GM19239 (cell line): ENCODE measurements around the gene YIPF3.
A peak's percentile ranks its signal among the peaks of the same experiment; 100 is the strongest.

ENCODE experiments used
- DNase-seq: peaks from one replicate; pipeline ENCODE4 v3.0.0; 2011; ENCODE audit warnings: low spot score; ENCODE audit not compliant: insufficient read length
- FAIRE-seq: peaks from 2 replicates; lab custom pipeline; 2011; peaks lifted over from hg19 to GRCh38; lab: Jason Lieb, UNC

The YIPF3 gene

GRCh38 chr6:43494321-43494720 is 22.4 kb downstream of the YIPF3 start:
- no peak for DNase-seq
- FAIRE-seq: no peak

GRCh38 chr6:43493833-43494232 is 22.9 kb downstream of the YIPF3 start:
- DNase-seq (no peak), FAIRE-seq (no peak)

DNA sequence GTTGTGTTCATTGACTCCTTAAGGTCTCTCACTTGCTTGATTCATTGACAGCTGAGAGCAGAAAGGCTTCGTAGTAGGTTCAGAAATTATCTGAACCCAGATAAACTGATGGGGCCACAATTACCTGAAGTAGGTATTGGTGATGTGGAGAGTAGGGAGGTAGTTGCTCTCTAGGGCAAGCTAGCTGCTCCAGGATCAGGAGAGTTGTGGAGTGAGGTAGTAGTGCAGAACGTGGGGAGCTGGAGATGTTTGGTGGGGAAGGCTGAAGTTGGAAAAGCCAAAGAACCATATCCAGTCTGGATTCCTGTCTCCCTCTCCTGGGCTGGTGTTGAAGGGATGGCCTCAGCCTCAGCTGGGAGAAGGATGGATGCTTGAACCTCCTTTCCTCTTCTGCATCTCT is 23.5 kb downstream of the YIPF3 start:
- no peak for DNase-seq
- no peak for FAIRE-seq

DNA sequence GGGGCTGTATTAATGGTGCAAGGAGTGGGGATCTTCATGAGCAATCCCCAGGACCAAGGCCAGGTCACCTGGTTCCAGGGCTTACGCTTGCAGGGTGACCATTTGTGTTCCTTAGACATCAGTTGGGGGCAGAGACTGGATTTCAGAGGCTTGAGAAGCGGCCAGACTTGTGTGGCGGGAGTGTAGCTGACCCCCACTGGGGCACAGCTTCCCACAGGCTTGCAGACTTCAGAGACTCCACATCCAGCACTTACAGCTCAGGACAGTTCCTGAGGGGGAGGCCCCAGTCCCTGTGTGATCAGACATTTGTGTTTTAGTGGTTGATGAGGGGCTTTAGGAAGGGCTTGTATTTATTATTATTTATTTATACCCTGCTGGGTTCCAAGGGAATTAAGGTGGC is 24.1 kb downstream of the YIPF3 start:
- DNase-seq (no peak), FAIRE-seq (no peak)

DNA sequence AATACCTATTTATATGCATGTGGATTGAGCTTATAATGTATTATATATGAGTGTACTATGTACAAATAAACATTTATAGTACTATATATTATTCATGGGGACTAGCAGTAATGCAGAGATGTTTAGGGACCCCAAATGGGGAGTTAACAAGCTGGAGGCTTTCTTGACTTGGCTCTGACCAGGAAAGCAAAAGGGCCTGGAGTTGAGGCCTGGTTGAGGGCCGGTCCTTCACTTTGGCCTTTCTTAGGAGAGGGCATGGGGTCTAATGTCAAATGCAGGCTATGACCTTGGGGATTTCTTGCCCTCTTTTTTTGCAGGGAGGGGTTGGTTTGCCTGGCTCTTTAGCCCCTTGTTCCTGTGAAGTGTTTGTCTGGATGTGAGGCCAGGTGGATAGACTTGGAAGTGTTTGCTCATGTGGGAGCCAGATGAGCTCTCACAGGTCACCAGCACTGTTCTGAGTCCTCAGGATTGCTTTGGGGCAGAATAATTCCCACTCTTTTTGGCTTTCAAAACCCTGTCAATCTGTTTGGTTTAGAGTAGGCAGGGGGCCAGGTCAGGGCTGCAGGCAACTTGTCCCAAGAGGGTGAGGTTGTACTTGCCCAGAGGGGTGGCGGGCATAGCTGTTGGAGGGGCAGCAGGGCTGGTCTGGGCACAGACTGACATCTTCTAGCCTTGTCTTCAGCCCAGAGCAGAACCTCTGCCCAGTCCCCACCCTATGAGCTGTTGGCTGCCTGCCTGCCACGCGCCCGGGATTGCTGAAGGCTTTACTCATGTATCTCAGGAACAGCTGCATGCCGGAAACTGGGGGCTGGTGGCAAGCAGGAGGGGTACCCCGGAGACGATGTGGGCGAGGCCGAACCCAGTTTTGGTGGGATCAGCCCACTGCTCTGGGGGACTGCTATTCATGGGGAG is 24.7 kb downstream of the YIPF3 start:
- DNase-seq (no peak), FAIRE-seq (no peak)

DNA sequence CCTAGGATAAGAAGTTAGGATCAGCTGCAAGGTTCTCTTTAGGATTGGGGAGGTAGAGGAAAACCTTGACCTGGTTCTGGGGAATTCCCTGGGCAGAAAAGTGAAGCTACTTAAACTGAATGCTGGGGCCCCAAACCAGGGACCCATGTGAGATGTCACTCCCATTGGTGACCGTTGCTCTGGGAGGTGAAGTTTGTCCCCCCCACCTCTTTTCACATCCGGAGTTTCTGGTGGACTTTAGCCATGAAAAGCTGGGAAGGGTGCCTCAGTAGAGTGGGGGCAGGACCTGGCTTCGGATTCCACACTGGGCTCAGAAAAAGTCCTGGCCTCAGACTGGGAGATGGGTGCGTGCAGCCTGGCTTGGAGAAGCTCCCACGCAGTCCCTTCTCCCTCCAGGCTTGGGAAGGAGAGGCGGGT is 26.2 kb downstream of the YIPF3 start:
- FAIRE-seq (no peak), DNase-seq (no peak)

DNA sequence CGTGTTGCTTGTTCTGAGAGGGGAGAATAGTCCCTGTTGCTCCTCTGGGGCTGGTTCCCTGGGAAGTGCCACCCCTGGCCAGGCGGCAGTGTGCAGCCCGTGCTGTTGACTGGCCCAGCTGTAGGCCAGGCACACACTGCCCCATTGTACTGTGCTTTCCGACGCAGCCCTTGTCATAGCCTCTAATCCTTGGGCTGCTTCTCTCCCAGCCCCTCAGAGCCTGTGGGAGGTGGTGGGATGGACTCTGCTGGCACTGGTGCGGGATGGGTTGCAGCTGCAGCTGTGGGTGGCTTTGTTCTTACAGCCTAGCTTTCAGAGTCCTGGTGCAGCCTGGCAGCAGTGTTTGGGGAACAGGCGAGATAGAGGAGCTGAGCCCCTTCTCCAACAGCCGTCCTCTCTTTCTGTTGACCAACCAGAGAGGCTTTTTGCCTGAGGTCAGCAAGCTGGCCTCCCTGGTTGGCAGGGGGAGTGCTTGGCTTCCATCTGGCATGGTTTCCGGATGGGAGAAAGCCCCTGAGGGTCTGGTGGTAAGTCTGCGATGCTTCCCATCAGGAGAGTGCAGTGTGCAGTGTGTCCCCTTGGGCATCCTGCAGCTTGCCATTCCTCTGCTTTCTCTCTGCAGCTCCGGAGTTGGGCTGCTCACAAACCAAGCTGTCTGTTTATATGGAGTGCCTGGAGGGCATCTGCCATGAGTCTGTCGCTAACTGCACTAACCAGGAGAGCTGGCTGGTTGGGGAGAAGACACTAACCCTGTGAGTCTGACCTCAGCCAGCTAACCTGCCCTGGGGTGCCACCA is 27.3 kb downstream of the YIPF3 start:
- FAIRE-seq: no peak
- DNase-seq: no peak

GRCh38 chr6:43488667-43489276 is 28.0 kb downstream of the YIPF3 start:
- FAIRE-seq (no peak), DNase-seq (no peak)

DNA sequence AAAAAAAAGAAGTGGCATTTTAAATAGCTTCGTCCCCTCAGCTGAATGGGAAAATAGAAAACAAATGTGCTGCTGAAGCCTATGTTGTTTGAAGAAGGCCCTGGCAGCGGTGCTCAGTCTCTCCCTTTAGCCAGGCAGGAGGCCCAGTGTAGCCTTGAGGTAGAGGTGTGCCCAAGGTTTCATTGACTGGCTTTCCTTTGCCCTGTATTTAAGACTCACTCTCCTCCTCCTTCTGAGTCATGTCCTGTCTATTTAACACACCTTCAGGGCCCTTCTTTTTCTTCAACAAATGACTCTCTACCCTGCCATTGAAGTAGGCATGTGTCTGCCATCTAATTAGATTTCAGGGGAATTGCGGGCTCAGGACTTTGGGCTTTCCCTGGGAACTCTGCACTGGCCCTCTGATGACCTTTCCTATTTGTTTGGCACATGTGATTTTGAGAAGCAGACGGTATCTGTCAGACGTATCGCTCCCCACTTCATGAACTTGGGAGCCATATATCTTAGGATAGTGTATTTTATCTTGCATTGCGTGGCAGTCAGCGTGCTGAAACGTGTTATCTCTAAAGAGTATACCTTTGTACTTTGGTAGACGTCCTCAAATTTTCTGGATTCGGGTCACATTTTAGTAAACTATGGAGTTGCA is 35.0 kb downstream of the YIPF3 start:
- DNase-seq: no peak
- no peak for FAIRE-seq

DNA sequence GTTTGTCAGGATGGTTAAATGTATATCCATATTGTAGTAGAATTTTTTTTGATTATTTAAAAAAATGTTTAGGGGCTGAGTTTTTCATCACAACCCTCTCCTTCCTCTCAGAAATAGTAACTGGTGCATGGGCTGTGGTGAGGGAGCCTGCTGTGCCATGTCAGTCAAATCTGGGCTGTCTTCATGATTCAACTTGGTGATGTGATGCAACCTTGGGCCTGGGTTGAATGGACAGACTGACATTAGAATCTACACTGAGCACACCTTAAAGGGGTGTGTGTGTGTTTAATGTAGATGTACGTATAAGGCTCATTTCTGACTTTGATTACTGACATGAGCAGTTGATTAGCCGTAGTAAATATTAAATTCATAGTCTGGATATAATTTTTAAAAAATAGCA is 35.7 kb downstream of the YIPF3 start:
- FAIRE-seq (no peak), DNase-seq (no peak)

GRCh38 chr6:43478008-43478372 is 38.7 kb downstream of the YIPF3 start:
- FAIRE-seq (peak; percentile 48), DNase-seq (no peak)

GRCh38 chr6:43477235-43478007 is 39.3 kb downstream of the YIPF3 start, which contains the start of gene TJAP1:
TJAP1 (plus strand) TSS chr6:43477570; CDS start chr6:43499002, 21,432 bp downstream.
- peak; percentile 90 for FAIRE-seq
- peak; percentile 87 for DNase-seq

DNA sequence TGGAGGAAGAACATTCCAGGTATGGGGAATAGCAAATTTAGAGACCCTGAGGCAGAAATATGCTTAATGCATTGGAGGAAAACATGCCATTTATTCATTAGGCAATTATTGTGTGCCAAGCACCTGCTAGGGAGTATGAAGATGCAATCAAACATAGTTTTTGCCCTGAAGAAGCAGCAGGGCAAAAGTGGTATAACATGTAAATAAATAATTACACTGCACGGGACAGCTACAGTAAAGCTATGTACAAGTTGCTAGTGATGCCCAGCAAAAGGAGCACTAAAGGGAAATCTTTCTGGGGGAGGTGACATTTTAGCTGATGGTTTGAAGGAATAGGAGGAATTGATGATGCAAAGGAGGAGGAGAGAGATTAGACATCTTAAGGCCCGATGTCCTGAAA is 40.0 kb downstream of the YIPF3 start:
- DNase-seq (no peak), FAIRE-seq (no peak)

- FAIRE-seq (no peak), DNase-seq (no peak)
Observed at GRCh38 chr6:43475516-43475915, 41.2 kb downstream of the YIPF3 start.

GRCh38 chr6:43472515-43472914 is 44.2 kb downstream of the YIPF3 start:
- DNase-seq: no peak
- no peak for FAIRE-seq

DNA sequence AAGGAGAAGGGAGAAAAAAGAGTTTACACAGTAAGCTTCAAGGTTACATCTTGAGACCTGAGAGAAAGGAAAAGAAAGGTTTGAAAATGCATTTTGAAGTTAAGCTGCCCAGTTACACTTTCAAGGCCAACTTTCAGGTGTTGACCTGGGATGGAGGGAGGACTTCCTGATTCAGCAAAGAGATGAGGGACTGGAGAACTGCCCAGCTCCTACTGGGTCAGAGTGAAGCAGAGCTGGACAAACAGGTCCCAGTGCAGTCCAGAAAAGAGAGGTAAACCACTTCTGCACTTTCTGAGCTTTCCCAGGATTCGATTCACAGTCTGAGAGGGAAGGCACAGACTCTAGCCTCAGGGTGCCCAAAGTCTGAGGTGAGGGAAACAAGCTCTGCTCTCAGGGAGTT is 45.3 kb downstream of the YIPF3 start:
- FAIRE-seq: no peak
- DNase-seq: no peak

DNA sequence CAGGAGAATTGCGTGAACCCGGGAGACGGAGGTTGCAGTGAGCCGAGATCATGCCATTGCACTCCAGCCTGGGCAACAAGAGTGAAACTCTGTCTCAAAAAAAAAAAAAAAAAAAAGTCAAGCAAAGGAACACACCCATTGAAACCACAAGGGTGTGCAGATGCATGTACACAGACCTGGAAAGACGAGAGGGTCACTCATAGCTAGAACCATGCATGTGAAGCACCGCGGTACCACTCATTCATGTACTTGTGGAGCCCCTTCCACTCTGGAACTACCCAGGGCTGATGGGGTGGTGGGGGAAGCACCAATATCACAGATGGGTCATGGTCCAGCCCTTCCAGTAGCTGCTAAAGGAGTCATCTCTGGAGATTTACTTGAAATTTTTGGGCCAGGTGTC is 46.8 kb downstream of the YIPF3 start:
- DNase-seq (no peak), FAIRE-seq (no peak)

DNA sequence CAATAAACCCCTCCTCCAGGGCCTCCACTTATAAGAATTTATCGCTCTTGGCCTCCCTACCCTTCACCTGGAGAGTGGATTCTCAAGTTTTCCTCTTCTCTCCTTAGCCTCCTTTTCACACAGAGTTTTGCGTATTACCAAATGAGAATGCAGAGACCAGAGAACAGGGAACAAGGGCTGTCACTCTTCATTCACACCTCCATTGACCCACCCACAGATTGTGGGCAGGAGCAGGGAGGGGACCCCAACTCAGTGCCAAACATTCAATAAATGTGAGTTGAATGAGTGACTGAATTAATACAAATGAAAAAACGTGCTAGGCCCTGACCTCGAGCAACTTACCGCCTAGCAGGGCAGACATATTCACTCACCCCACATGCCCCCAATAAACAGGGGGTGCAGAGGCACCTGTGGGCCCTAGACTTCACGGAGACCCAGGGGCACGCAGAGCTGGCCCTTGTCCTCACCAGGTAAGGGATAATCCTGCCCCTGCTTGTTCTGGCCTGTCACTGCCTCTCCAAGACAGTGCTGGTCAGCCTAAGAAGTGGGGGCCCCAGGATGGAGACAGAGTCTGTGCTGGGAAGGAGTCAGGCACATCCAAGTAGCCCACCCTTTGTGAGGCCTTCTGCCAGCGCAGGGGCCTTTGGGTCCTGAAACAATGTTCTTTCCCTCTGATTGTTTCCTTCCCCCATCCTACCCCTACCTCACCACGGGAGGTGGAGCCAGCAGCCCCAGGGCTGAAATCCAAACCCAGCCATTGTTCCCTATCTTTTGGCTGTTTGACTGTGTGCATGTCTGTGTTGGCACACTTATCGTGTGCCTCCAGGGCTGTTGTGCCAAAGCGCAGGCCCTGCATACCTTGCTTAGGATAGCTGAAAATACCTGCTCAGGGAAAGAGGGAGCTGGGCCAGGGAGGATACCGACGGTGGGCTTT is 47.7 kb downstream of the YIPF3 start:
- no peak for FAIRE-seq
- DNase-seq: no peak

DNA sequence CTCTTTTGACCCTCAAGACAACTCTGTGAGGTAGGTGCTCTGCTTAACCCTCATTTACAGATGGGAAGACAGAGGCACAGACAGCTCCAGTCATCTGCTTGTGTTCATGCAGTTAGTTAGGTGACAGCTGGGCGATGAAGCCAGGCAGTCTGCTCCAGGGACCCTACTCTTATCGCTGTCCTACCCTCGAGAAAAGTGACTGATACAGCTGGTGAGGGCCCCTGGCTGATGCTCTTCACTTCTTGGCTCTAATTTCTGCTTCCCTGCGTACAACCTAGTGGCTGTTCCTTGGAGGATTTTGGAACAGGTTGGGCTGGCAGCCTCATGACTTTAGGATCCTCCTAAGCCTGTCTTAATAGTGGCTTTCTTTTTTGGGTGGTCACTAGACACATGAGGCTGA is 48.5 kb downstream of the YIPF3 start:
- DNase-seq: no peak
- no peak for FAIRE-seq
